DOHH2 (cell line): ENCODE results near the gene EPHB2.
"Not testable (repeated sequence)": the region's sequence is repeated elsewhere in the genome, so short reads cannot be mapped to it uniquely, and the experiment has no call there.

ENCODE experiments used
- H3F3A ChIP-seq: fragments of 200-600 bp; sonication (generic), shearing (Covaris generic); 2 replicates; pipeline ENCODE4 v1.6.0; 2016; ENCODE audit warnings: antibody characterized with exemption, mild to moderate bottlenecking; ENCODE audit not compliant: control insufficient read depth, insufficient read depth
- H3K27ac ChIP-seq: fragments of 200-600 bp; sonication (generic); 2 replicates; pipeline ENCODE4 v1.5.1; 2014; ENCODE audit warnings: low read depth, mild to moderate bottlenecking, low read length, moderate library complexity
- H3K27me3 ChIP-seq: fragments of 200-600 bp; sonication (generic); 2 replicates; pipeline ENCODE4 v1.6.1; 2014; ENCODE audit warnings: mild to moderate bottlenecking, low read length, mixed read lengths; ENCODE audit not compliant: control insufficient read depth
- H3K36me3 ChIP-seq: fragments of 200-600 bp; sonication (generic); 2 replicates; pipeline ENCODE4 v1.6.1; 2014; ENCODE audit warnings: mild to moderate bottlenecking, low read length, moderate library complexity, mixed read lengths; ENCODE audit not compliant: control insufficient read depth
- H3K4me1 ChIP-seq: fragments of 200-600 bp; sonication (generic); 2 replicates; pipeline ENCODE4 v1.6.1; 2014; ENCODE audit warnings: mild to moderate bottlenecking, low read length, mixed read lengths; ENCODE audit not compliant: control insufficient read depth
- H3K4me2 ChIP-seq: fragments of 200-600 bp; sonication (generic); 2 replicates; pipeline ENCODE4 v1.6.0; 2014; ENCODE audit warnings: mild to moderate bottlenecking, low read length, moderate library complexity
- H3K4me3 ChIP-seq: fragments of 200-600 bp; sonication (generic); 2 replicates; pipeline ENCODE4 v1.5.1; 2014; ENCODE audit warnings: mild to moderate bottlenecking, low read length, mixed read lengths
- H3K79me2 ChIP-seq: fragments of 200-600 bp; sonication (generic); 2 replicates; pipeline ENCODE4 v1.6.1; 2014; ENCODE audit warnings: mild to moderate bottlenecking, low read length, mixed read lengths; ENCODE audit not compliant: control insufficient read depth
- H3K9me2 ChIP-seq: fragments of 200-600 bp; sonication (generic); replicated peaks from 2 replicates; pipeline ENCODE4 v1.6.1; 2014; ENCODE audit warnings: mild to moderate bottlenecking, low read length, mixed read lengths; ENCODE audit not compliant: control insufficient read depth
- H3K9me3 ChIP-seq: fragments of 200-600 bp; sonication (generic); 2 replicates; pipeline ENCODE4 v1.6.1; 2014; ENCODE audit warnings: antibody characterized with exemption, low read length, mixed read lengths; ENCODE audit not compliant: control insufficient read depth, insufficient read depth
- H4K20me1 ChIP-seq: fragments of 200-600 bp; sonication (generic); 2 replicates; pipeline ENCODE4 v1.6.0; 2014; ENCODE audit warnings: low read depth, mild to moderate bottlenecking, antibody characterized with exemption, low read length, moderate library complexity; ENCODE audit not compliant: control insufficient read depth, insufficient read depth
- EZH2phosphoT487 ChIP-seq: fragments of 200-600 bp; sonication (generic); IDR thresholded peaks from 2 replicates; pipeline ENCODE4 v1.6.1; 2017; ENCODE audit warnings: borderline replicate concordance, mild to moderate bottlenecking, antibody characterized with exemption, low read length, moderate library complexity, mixed read lengths
- TF ChIP-seq, protein P1 (sequence below): fragments of 200-600 bp; sonication (generic); IDR thresholded peaks from one replicate; pipeline ENCODE4 v1.5.1; 2014; ENCODE audit warnings: antibody characterized with exemption, mild to moderate bottlenecking, low read depth, low read length; ENCODE audit not compliant: poor library complexity, severe bottlenecking

Gene EPHB2

DNA sequence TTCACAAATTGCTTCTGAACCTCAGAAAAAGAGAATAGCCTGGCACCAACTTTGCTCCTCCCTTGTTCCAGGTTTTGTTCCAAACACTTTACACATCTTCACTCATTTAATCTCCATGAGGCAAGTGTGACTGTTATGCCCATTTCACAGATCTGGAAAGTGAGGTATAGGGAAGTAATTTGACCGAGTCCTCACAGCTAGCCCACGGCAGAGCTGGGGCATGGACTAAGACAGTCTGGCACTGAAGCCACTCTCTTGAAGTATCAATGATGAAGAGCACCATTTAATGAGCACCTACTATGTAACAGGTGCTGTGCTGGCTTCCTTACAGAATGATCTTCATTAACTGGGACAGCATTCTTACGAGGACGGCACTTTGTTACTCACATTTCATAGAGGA lies 38.6 kb upstream of the EPHB2 start:
- TF ChIP-seq EZH2phosphoT487 = no peak
- TF ChIP-seq, protein P1, sequence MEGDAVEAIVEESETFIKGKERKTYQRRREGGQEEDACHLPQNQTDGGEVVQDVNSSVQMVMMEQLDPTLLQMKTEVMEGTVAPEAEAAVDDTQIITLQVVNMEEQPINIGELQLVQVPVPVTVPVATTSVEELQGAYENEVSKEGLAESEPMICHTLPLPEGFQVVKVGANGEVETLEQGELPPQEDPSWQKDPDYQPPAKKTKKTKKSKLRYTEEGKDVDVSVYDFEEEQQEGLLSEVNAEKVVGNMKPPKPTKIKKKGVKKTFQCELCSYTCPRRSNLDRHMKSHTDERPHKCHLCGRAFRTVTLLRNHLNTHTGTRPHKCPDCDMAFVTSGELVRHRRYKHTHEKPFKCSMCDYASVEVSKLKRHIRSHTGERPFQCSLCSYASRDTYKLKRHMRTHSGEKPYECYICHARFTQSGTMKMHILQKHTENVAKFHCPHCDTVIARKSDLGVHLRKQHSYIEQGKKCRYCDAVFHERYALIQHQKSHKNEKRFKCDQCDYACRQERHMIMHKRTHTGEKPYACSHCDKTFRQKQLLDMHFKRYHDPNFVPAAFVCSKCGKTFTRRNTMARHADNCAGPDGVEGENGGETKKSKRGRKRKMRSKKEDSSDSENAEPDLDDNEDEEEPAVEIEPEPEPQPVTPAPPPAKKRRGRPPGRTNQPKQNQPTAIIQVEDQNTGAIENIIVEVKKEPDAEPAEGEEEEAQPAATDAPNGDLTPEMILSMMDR = no peak
- no peak overlapping the region for H3K27ac ChIP-seq
- no peaks in the 10 kb centered on the region for H3F3A ChIP-seq

DNA sequence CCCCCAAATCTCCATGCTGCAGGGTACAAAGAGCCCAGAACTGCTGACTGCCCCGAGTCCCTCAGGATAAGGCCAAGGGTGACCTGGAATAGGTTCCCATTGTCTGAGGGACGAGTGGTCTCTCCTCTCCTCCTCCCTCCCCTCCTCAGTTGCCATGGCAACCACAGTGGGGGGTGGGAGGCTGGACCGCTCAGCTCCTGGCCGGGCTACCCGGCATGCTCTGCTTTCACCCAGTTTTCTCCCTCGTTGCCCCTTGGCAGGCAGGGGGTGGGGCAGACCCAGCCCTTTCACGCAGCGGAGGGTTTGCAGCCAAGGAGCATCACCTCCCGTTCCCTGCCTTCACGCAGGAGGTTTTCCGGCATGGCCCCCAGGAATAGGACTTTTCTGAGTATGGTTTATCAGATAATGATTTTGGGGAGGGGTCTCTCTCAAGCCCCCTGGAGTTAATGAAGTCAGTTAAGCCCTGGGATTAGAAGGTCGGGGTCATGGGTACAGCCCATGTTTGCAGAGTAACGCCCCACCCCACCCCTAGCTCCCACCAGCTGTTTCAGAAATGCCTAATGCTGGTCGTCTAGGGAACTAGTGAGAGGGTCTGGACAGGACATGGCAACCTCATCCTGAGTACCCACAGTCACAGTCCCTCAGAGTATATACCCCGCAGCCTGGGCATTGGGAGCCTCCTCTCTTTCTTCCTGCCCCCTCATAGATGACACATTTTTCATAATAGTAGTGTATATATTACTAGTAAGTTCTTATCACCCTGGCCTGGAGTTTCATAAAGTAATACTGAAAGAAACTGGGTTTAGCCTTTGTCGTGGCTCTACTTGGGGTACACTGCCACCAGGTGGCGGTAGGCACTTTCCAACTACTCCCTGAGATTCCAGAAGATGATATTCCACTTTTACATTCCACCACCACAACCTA lies 36.9 kb upstream of the EPHB2 start:
- Histone ChIP-seq H3K36me3 (no peaks in the 10 kb centered on the region), H3K27me3 (peaks cover 5% of the 10 kb centered on the region), H3K9me3 (peaks cover 5% of the 10 kb centered on the region; the same call in 1 of the 2 replicates), H3K27ac (no peak overlapping the region), H3K4me3 (no peak overlapping the region), H3F3A (no peaks in the 10 kb centered on the region), H3K4me1 (no peaks in the 10 kb centered on the region), H3K9me2 (no peaks in the 10 kb centered on the region), H3K4me2 (no peak overlapping the region), H3K79me2 (no peaks in the 10 kb centered on the region), H4K20me1 (no peaks in the 10 kb centered on the region; the same call in 1 of the 2 replicates)
- TF ChIP-seq, protein P1 = peak; percentile 73
- TF ChIP-seq EZH2phosphoT487 = no peak

More for the DNA sequence above, 38.6 kb upstream of the EPHB2 start:
- no peaks in the 10 kb centered on the region for H3K4me1 ChIP-seq
- H3K4me2 ChIP-seq = no peak overlapping the region
- H3K36me3 ChIP-seq = no peaks in the 10 kb centered on the region
- no peaks in the 10 kb centered on the region for H3K9me3 ChIP-seq
- no peaks in the 10 kb centered on the region; the same call in 1 of the 2 replicates for H4K20me1 ChIP-seq
- no peak overlapping the region for H3K4me3 ChIP-seq
- peaks cover 5% of the 10 kb centered on the region for H3K27me3 ChIP-seq
- no peaks in the 10 kb centered on the region for H3K79me2 ChIP-seq
- no peaks in the 10 kb centered on the region for H3K9me2 ChIP-seq

DNA sequence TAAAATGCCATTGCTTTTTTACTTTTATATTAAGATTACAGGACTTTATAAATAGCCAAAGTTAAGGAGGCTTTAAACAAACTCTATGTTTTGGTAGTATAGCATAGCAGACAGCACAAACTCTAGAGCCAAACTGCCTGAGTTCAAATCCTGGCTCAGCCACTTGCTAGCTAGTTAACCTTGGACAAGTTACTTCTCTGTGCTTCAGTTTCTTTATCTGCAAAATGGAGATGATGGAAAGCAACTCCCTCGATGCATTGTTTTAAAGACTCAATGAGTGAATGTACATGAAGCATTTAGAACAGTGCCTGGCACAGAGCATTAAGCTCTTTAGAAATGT lies 36.3 kb upstream of the EPHB2 start:
- TF ChIP-seq, protein P1 = peak; percentile 9
- no peak for TF ChIP-seq EZH2phosphoT487

DNA sequence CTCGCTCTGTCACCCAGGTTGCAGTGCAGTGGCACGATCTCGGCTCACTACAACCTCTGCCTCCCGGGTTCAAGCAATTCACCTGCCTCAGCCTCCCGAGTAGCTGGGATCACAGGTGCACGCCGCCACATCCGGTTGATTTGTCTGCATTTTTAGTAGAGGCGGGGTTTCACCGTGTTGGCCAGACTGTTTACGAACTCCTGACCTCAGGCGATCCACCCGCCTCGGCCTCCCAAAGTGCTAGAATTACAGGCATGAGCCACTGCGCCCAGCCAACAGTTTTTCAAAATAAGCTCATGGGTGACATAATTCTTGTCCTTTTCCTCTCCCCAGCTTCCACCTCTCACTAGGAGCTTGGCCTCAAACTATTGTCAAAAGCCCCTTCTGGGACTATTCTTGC lies 34.5 kb upstream of the EPHB2 start:
- H3K36me3 ChIP-seq, H3K4me2 ChIP-seq: not testable (repeated sequence)

More for the DNA sequence above, 36.3 kb upstream of the EPHB2 start:
- Histone ChIP-seq H3K4me1 (no peaks in the 10 kb centered on the region), H3K27me3 (peaks cover 5% of the 10 kb centered on the region), H3K4me3 (no peak overlapping the region), H3K36me3 (no peaks in the 10 kb centered on the region), H3K9me2 (no peaks in the 10 kb centered on the region), H4K20me1 (no peaks in the 10 kb centered on the region; the same call in 1 of the 2 replicates), H3F3A (no peaks in the 10 kb centered on the region), H3K9me3 (peaks cover 9% of the 10 kb centered on the region; the same call in 1 of the 2 replicates), H3K4me2 (no peak overlapping the region), H3K79me2 (no peaks in the 10 kb centered on the region), H3K27ac (no peak overlapping the region)

More for the DNA sequence above, 34.5 kb upstream of the EPHB2 start:
- not testable (repeated sequence) for H3F3A ChIP-seq, H3K27ac ChIP-seq, H3K9me3 ChIP-seq, H4K20me1 ChIP-seq, H3K9me2 ChIP-seq, H3K79me2 ChIP-seq, H3K27me3 ChIP-seq, H3K4me3 ChIP-seq, H3K4me1 ChIP-seq
